ENCODE measurements around the gene BRD4. TPM values are rescaled to one million over a fixed set of nuclear protein-coding genes. Genes with fewer than 3 reads are reported as not detected.

BRD4 gene
- polyA plus RNA-seq: 10 to 100 TPM in 1 of 3 donors, 1 to 10 TPM in 2; 4.3 to 16.7 (median 7.0) TPM

DNA sequence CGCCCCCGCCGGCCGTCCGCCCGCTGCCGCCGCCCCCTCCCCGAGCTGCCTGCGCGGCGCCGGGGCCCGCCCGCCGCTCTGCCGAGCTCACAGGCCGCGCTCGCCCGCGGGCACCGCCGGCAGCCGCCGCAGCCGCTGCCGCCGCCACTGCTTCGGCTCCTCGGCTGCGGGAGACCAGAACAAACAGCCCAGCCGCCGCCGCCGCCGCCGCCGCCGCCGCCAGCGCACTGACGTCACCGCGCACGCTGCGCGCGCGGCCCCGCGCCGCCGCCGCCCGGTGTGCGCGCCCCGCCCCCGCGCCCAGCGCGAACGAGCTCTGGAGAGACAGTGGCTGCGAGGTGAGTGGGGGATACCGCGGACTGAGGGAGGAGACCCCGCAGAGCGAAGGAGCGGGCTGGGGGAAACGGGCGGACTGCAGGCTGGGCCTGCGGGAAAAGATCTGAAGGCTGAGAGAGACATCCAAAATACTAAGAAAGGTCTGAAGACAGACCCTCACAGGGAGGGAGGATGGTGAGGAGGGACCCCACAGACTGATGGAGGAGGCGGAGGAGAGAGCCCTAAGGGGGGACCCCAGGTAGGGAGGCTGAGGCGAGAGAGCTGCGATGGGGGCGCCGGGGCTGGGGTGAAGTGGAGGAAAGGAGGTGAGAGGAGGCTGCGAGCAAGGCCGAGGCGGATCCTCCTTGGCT lies at the start of gene BRD4:
BRD4 (minus strand) TSS at position 229 of the 686 bp plus-strand sequence. CDS start 59,440 bp downstream, outside the sequence.
- peaks cover 7 to 14% (median 12%) of the 10 kb centered on the region in 3 donors for H3K27me3 Mint-ChIP-seq (ENCODE audit: low read depth in 3 of 3)
- peak within 1 kb of the TSS; percentile 92 to 99 (median 96) for H3K27ac Mint-ChIP-seq
- H3K4me1 Mint-ChIP-seq: peaks cover 38 to 44% of the 10 kb centered on the region in 2 donors
- peaks cover 0 to 3% (median 0%) of the 10 kb centered on the region in 3 donors for H3K36me3 Mint-ChIP-seq
- DNase-seq: peak; percentile 77 to 81 (median 77)
- peak within 1 kb of the TSS; percentile 93 to 99 (median 96) for H3K4me3 Mint-ChIP-seq
- no peaks in the 10 kb centered on the region for H3K9me3 Mint-ChIP-seq

DNA sequence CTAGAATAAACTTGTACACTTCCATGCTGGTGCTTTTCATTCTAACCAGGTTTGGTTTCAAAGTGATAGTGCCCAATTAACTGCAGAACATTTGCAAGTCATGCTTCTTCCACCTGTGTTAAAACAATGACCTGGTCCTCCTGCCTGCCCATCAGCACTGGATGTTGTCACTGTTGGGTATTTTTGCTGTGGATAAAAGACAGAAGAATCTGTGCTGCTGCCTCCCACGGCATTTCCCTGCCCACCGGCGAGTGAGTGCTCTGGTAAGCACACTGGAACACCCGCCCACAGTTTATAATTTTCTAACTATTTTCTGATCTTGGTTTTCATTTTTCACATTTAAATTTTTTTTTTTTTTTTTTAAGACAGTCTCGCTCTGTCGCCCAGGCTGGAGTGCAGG lies 49.5 kb upstream of the BRD4 start:
- Mint-ChIP-seq H3K27ac (peak overlapping the region in 4 of 6 donors; percentile 32 to 77 (median 74)), H3K4me1 (peaks cover 23 to 33% of the 10 kb centered on the region in 2 donors), H3K27me3 (ENCODE audit: low read depth in 3 of 3) (peaks cover 10 to 13% (median 11%) of the 10 kb centered on the region in 3 donors), H3K36me3 (peaks cover 0 to 3% (median 0%) of the 10 kb centered on the region in 3 donors), H3K4me3 (peak overlapping the region; percentile 44 to 84 (median 78)), H3K9me3 (no peaks in the 10 kb centered on the region)
- DNase-seq: no peak

DNA sequence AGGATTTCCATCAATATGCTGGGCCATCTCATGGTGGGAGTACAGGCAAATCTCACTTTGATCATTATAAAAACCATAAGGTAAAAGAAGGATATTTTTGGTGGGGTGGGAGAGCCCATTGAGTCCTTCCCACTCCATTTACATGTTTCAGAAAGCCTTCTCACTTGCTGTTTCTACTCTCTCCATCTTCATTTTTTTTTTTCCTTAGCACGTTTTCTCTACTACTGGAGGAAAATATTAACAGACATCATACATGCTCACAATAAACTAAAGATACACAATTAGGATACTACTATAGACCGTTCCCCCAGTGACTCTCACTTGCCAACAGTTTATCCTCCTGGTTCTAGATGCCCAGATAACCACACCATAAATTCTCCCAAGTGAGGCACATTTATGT lies 49.1 kb upstream of the BRD4 start:
- peaks cover 10 to 13% (median 11%) of the 10 kb centered on the region in 3 donors for H3K27me3 Mint-ChIP-seq (ENCODE audit: low read depth in 3 of 3)
- H3K4me1 Mint-ChIP-seq: peaks cover 26 to 38% of the 10 kb centered on the region in 2 donors
- H3K9me3 Mint-ChIP-seq: no peaks in the 10 kb centered on the region
- peak overlapping the region; percentile 44 to 84 (median 78) for H3K4me3 Mint-ChIP-seq
- DNase-seq: no peak
- H3K36me3 Mint-ChIP-seq: peaks cover 0 to 3% (median 0%) of the 10 kb centered on the region in 3 donors
- H3K27ac Mint-ChIP-seq: peak overlapping the region in 4 of 6 donors; percentile 32 to 77 (median 74)

DNA sequence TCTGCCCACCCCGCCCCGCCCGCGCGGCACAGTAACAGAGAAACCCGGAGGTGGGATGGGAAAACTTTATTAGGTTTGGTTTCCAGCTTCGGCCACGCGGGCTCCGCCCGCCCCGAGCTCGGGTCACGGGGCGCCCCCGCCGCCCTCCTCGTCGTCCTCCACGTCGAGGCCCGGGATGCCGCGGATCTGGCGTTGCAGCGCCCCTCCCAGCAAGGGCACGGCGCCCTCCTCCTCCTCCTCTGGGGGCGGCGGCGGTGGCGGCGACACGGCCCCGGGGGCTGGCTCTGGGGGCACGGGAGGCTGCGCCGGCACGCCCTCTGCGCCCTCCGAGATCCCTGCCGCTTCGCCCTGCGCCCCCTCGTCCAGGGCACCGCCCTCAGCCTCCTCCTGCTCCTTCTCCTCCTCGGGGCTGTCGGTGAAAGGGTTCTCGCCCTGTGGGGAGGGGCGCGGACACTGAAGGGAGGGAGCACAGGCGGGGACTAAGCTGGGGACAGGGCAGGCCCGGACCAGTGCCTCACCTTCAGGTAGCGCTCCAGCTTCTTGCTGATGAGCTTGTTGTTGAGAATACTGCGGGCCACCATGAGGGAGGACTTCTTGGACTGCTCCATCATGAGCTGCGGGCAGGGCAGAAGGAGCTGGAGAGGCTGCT lies 47.8 kb upstream of the BRD4 start:
- H3K27ac Mint-ChIP-seq: peak overlapping the region; percentile 76 to 100 (median 98)
- peak overlapping the region; percentile 94 to 100 (median 100) for H3K4me3 Mint-ChIP-seq
- peaks cover 28 to 43% of the 10 kb centered on the region in 2 donors for H3K4me1 Mint-ChIP-seq
- no peaks in the 10 kb centered on the region for H3K9me3 Mint-ChIP-seq
- no peak for DNase-seq
- peaks cover 10 to 13% (median 11%) of the 10 kb centered on the region in 3 donors for H3K27me3 Mint-ChIP-seq (ENCODE audit: low read depth in 3 of 3)
- peaks cover 0 to 3% (median 0%) of the 10 kb centered on the region in 3 donors for H3K36me3 Mint-ChIP-seq

DNA sequence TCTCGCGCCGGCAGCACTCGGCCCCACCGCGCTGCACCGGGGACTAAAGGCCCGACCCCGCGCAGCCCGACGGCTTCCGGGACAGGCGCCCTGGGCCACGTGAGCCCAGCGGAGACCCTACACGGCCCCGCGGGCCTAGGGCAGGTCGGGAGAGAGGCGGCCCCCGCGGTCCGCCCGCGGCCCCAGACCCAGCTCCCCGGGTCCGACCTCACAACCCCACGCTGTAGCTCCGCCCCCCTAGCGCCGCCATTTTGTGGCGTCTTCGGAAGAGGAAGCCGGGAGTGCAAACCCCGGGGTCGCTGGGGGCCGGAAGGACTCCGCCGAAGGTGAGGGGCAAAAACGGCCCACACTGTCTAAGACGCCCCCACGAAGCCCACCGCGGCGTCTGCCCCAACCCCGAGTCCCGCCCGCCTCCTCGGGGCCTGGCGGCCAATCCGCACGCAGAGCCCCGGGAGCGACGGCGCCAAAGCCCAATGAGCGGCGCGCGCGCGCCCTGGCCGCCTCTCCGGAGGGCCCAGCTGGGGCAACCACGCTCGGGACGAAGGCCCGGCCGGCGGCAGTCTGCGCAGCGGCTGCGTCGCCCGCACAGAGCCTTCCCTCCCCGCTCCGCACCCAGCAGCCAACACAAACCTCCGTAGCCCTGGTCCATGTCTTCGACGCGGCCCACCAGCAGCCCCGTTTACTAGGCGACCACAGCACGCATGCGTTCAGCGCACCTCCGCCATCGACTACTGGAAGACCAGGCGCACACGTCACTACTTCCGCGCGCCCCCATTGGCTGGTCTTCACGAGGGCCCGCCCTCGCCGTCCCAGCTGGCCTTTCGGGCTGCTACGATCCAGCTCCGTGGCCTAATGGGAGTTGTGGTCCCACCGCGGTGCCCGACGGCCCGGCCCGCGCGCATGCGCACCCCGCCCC lies 47.0 kb upstream of the BRD4 start, which contains the start of gene AKAP8:
AKAP8 (minus strand) TSS at position 705 of the 916 bp plus-strand sequence; CDS start at position 649, 56 bp downstream.
- Mint-ChIP-seq H3K4me1 (peaks cover 31 to 45% of the 10 kb centered on the region in 2 donors), H3K4me3 (peak within 1 kb of the TSS; percentile 94 to 100 (median 100)), H3K27ac (peak within 1 kb of the TSS; percentile 96 to 100 (median 100)), H3K9me3 (no peaks in the 10 kb centered on the region), H3K36me3 (peaks cover 0 to 3% (median 0%) of the 10 kb centered on the region in 3 donors), H3K27me3 (ENCODE audit: low read depth in 3 of 3) (peaks cover 10 to 13% (median 11%) of the 10 kb centered on the region in 3 donors)
- peak; percentile 98 to 99 (median 99) for DNase-seq

DNA sequence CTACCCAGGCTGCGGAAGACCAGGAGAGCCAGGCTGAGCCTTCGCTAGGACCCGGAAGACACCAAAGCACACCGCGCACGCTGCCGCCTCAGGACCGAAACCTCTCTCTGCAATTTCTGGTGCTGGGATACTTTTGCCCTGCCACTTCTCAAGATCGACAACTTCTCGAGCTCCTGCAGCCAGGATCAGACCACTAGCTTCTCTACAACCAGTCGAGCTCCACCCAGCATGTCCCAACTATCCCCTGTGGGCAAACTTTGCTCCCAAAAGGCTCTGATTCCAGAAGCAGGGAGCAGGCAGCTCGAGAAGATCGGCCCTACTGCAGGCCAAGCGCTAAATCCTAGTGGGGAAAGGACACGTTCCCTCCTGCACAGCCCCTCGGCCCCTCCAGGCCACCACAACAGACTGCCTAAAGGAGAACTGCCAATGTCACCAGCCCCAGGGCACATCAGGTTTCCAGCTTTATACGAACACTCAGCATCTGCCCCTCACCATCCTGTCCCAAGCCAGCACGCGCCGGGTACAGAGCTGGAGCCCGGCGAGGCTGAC lies 46.3 kb upstream of the BRD4 start:
- peak; percentile 47 to 54 (median 54) for DNase-seq
- Mint-ChIP-seq H3K9me3 (no peaks in the 10 kb centered on the region), H3K27ac (peak overlapping the region; percentile 90 to 97 (median 96)), H3K36me3 (peaks cover 0 to 3% (median 0%) of the 10 kb centered on the region in 3 donors), H3K4me1 (peaks cover 35 to 45% of the 10 kb centered on the region in 2 donors), H3K4me3 (peak overlapping the region; percentile 94 to 100 (median 100)), H3K27me3 (ENCODE audit: low read depth in 3 of 3) (peaks cover 10 to 13% (median 11%) of the 10 kb centered on the region in 3 donors)

DNA sequence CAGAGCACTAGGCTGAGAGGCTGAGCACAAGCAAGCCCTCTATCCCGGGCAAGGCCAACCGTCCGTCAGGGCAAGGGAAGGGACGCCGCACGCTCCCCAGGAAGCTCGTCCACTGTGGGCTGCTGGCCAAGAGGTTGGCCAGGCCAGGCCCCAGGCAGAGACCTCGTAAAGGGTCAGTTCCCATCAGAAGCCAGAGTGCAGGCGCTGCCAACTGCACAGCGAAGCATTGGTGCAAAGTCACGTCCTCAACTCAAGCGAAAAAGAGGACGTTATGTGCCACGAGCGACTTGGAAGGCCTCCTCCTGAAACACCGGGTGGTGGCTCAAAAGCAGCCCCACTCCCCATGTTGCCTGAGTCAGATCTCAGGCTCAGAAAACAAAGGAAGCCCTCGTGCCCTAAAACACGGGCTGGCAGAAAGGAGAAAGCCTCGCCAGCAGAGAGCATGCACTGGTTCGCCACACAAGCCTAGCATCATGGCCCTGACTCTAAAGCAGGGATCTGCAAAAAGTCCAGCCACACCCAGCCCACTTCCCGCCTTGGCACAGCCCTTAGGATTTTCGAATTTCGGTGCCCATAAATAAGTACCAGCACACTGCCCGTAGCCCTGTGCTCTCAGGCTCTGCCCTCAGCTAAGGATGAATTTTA lies 42.6 kb upstream of the BRD4 start:
- Mint-ChIP-seq H3K27ac (no peak overlapping the region), H3K4me3 (peak overlapping the region in 1 of 5 donors; percentile 18), H3K4me1 (peaks cover 28 to 30% of the 10 kb centered on the region in 2 donors), H3K9me3 (no peaks in the 10 kb centered on the region), H3K27me3 (ENCODE audit: low read depth in 3 of 3) (peaks cover 6 to 12% (median 11%) of the 10 kb centered on the region in 3 donors), H3K36me3 (peaks cover 3 to 21% (median 4%) of the 10 kb centered on the region in 3 donors)
- DNase-seq: no peak

DNA sequence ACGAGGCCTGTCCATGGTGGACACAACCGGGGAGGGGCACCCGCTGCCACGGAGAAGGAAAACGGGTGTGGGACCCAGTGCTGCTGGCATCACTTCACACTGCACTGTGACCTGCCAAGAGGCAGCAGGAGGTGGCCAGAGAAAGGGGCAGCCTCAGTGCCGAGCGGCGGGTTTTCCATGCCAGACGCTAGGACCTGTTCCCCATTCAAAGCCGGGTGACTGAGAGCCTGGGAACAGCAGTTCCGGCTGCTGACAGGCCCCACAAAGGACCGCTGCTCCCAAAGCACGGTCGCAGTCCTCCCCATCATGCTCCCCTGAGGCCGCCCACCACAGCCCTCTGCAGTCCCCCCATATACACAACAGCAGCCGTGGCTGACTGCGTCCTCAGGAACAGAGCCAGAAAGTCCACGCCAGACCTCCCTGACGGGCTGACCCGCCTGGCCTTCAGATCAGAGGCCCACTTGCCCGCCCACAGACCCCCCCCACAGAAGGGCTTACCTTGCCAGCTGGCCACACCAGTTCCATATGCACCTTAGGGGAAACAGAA lies 41.8 kb upstream of the BRD4 start:
- no peak overlapping the region for H3K4me3 Mint-ChIP-seq
- peaks cover 0 to 21% (median 4%) of the 10 kb centered on the region in 3 donors for H3K36me3 Mint-ChIP-seq

DNA sequence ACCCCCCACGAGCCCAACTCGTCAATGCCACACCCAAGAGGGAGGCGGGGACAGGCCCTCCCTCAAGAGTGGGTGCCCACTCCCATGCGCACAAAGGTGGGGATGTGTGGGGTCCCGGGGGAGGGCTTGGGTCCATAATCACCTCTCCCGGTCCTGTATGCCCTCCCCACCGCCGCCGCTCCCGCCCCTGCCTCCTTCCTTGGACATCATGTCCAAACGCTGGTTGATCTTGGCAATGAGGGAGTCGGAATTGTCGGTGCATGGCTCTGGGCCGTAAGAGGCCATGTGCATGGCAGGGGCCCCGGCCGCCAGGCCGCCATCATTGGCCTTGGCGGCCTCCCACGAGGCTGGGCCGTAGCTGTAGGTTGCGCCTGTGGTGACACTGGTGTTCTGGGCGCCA lies 41.3 kb upstream of the BRD4 start:
- no peak for DNase-seq
- Mint-ChIP-seq H3K36me3 (peaks cover 0 to 21% (median 4%) of the 10 kb centered on the region in 3 donors), H3K9me3 (no peaks in the 10 kb centered on the region), H3K4me3 (no peak overlapping the region), H3K27me3 (ENCODE audit: low read depth in 3 of 3) (peaks cover 1 to 15% (median 8%) of the 10 kb centered on the region in 3 donors), H3K27ac (peak overlapping the region in 1 of 6 donors; percentile 37), H3K4me1 (peaks cover 28 to 30% of the 10 kb centered on the region in 2 donors)

More for the DNA sequence above, 41.8 kb upstream of the BRD4 start:
- H3K27me3 Mint-ChIP-seq (ENCODE audit: low read depth in 3 of 3): peaks cover 3 to 12% (median 9%) of the 10 kb centered on the region in 3 donors
- DNase-seq: no peak
- no peak overlapping the region for H3K27ac Mint-ChIP-seq
- peaks cover 28 to 30% of the 10 kb centered on the region in 2 donors for H3K4me1 Mint-ChIP-seq
- no peaks in the 10 kb centered on the region for H3K9me3 Mint-ChIP-seq

DNA sequence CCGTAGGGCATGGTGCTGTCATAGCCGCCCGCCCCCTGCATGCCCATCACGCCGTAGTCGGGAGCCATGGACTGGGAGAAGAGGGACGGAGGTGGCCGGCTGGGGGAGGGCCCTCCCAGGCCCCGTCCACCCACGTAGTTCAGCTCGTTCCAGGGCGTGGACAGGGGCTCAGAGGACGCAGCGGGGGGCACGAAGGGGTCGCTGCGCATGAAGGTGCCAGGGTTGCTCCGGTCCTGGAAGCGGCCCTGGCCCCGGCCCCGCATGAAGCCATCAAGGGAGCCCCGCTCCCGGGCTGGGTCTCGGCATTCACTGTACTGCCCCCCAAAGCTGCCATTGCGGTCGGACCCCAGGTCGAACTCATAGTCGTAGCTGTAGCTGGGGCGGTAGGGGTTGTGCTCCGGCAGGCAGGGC lies 40.6 kb upstream of the BRD4 start:
- Mint-ChIP-seq H3K4me1 (peaks cover 21 to 24% of the 10 kb centered on the region in 2 donors), H3K9me3 (no peaks in the 10 kb centered on the region), H3K36me3 (peaks cover 0 to 21% (median 4%) of the 10 kb centered on the region in 3 donors), H3K4me3 (no peak overlapping the region), H3K27ac (peak overlapping the region in 1 of 6 donors; percentile 37), H3K27me3 (ENCODE audit: low read depth in 3 of 3) (peaks cover 1 to 17% (median 4%) of the 10 kb centered on the region in 3 donors)
- no peak for DNase-seq

DNA sequence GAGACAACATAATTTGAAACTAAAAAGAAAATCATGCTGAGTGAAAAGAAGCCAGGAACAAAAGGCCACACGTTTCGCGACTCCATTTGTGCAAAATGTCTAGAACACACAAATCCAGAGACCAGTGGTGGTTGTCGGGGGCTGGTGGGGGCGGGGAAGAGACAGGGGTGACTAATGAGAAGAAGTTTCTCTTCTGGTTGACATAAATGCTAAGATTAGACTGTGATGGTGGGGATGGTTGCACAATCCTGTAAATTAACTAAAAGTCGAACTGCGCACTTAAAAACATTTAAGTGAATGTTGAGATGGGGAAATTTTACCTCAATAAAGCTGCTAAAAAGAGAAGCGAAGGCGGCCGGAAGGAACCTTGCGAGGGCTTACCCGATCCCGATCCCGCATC lies 40.1 kb upstream of the BRD4 start:
- peaks cover 1 to 17% (median 4%) of the 10 kb centered on the region in 3 donors for H3K27me3 Mint-ChIP-seq (ENCODE audit: low read depth in 3 of 3)
- no peak for DNase-seq
- H3K27ac Mint-ChIP-seq: peak overlapping the region in 3 of 6 donors; percentile 46 to 65 (median 53)
- H3K4me3 Mint-ChIP-seq: no peak overlapping the region
- H3K9me3 Mint-ChIP-seq: no peaks in the 10 kb centered on the region
- peaks cover 17 to 19% of the 10 kb centered on the region in 2 donors for H3K4me1 Mint-ChIP-seq
- peaks cover 0 to 21% (median 4%) of the 10 kb centered on the region in 3 donors for H3K36me3 Mint-ChIP-seq
